Measurements from ENCODE around the gene SLC9C2. TPM values are rescaled to one million over a fixed set of nuclear protein-coding genes. Genes with fewer than 3 reads are reported as not detected.
"Not testable (repeated sequence)": the region's sequence is repeated elsewhere in the genome, so short reads cannot be mapped to it uniquely, and the experiment has no call there.

Gene SLC9C2
- total and polyA plus RNA-seq, 7 experiments from 2014 or later: not detected

DNA sequence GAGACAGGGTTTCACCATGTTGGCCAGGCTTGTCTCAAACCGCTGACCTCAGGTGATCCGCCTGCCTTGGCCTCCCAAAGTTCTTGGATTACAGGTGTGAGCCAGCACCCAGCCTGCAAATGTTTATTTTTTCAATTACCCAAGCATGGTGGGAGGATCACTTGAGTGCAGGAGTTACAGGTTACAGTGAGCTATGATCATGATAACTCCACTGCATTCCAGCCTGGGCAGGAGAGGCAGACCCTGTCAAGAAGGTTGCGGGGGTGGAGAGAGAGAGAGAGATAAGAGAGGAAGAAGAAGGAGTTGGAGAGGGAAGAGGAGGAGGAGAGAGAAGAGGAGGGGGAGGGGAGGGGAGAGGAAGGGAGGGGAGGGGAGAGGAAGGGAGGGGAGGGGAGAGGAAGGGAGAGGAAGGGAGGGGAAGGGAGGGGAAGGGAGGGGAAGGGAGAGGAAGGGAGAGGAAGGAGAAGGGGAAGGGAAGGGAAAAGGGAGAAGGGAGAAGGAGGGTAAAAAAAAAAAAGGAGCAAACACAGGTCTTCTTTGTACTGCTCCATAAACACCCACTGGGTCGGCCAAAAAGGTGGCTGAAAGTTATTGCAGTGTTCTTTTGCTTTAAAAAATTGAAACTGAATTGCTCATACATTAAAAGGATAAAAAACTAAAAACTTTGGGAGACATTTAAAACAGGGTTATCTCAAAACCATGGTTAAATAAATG, 5.8 kb upstream of the SLC9C2 start:
- no peak for DNase-seq
- no peak overlapping the region for H3K4me3 Mint-ChIP-seq
- POLR2A ChIA-PET: no interaction called here

DNA sequence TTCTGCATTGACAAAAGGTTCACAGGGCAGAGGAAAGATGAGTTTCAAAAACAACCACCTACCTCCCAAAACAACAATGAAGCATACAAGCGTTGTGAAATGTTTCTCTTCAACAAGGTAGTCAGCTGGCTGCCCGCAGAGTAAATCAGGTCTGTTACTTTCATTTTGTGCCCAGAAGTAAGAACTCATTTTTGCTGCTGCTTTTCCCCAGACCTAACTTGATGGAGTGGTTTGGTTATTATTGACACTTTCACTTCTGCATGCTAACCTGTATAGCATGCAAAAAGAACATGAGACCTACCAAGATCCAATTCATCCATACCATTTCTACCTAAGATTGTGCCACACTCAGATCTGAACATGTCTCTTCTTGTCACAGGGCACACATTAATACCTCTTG, 1.3 kb downstream of the SLC9C2 start:
- CTCF ChIA-PET: no interaction called here
- no peak for DNase-seq
- Mint-ChIP-seq H3K4me3 (no peak overlapping the region), H3K4me1 (peaks cover 0 to 16% (median 4%) of the 10 kb centered on the region in 7 donors), H3K27ac (no peak overlapping the region), H3K27me3 (peaks cover 0 to 12% (median 9%) of the 10 kb centered on the region in 5 donors), H3K9me3 (no peaks in the 10 kb centered on the region), H3K36me3 (no peaks in the 10 kb centered on the region)
- no peaks in the 10 kb centered on the region for H3K9me3 ChIP-seq (ENCODE audit: control insufficient read depth in 2 of 3, low read length in 3 of 3)
- no peak overlapping the region for H3K4me3 ChIP-seq (ENCODE audit: low read length)
- no peak for ATAC-seq
- no peaks in the 10 kb centered on the region for H3K27me3 ChIP-seq (ENCODE audit: control insufficient read depth in 2 of 2, insufficient read depth in 2 of 2, low read length in 2 of 2)
- intact Hi-C loops (cut with micrococcal nuclease): no loop called here
- H3K36me3 ChIP-seq (ENCODE audit: control insufficient read depth in 2 of 3, insufficient read depth in 3 of 3, low read length in 3 of 3): no peaks in the 10 kb centered on the region
- POLR2A ChIA-PET: no interaction called here
- H3K4me1 ChIP-seq (ENCODE audit: control insufficient read depth in 2 of 2, insufficient read depth in 2 of 2, low read length in 2 of 2): no peaks in the 10 kb centered on the region
- H3K27ac ChIP-seq (ENCODE audit: low read depth, low read length): no peak overlapping the region

More for the DNA sequence above, 5.8 kb upstream of the SLC9C2 start:
- Mint-ChIP-seq H3K27ac (no peak overlapping the region), H3K27me3 (peaks cover 0 to 9% (median 7%) of the 10 kb centered on the region in 5 donors), H3K36me3 (peaks cover 0 to 2% (median 0%) of the 10 kb centered on the region in 5 donors), H3K4me1 (peaks cover 0 to 4% (median 0%) of the 10 kb centered on the region in 7 donors), H3K9me3 (peaks cover 0 to 11% (median 4%) of the 10 kb centered on the region in 11 donors)
- H3K4me1 ChIP-seq (ENCODE audit: control insufficient read depth in 2 of 2, insufficient read depth in 2 of 2, low read length in 2 of 2): no peaks in the 10 kb centered on the region
- intact Hi-C loops (cut with micrococcal nuclease): no loop called here
- H3K27me3 ChIP-seq (ENCODE audit: control insufficient read depth in 2 of 2, insufficient read depth in 2 of 2, low read length in 2 of 2): no peaks in the 10 kb centered on the region
- H3K4me3 ChIP-seq (ENCODE audit: low read length): no peak overlapping the region
- CTCF ChIA-PET: no interaction called here
- no peaks in the 10 kb centered on the region for H3K9me3 ChIP-seq (ENCODE audit: control insufficient read depth in 2 of 3, low read length in 3 of 3)
- H3K36me3 ChIP-seq (ENCODE audit: control insufficient read depth in 2 of 3, insufficient read depth in 3 of 3, low read length in 3 of 3): no peaks in the 10 kb centered on the region
- H3K27ac ChIP-seq (ENCODE audit: low read depth, low read length): no peak overlapping the region
- ATAC-seq: no peak

DNA sequence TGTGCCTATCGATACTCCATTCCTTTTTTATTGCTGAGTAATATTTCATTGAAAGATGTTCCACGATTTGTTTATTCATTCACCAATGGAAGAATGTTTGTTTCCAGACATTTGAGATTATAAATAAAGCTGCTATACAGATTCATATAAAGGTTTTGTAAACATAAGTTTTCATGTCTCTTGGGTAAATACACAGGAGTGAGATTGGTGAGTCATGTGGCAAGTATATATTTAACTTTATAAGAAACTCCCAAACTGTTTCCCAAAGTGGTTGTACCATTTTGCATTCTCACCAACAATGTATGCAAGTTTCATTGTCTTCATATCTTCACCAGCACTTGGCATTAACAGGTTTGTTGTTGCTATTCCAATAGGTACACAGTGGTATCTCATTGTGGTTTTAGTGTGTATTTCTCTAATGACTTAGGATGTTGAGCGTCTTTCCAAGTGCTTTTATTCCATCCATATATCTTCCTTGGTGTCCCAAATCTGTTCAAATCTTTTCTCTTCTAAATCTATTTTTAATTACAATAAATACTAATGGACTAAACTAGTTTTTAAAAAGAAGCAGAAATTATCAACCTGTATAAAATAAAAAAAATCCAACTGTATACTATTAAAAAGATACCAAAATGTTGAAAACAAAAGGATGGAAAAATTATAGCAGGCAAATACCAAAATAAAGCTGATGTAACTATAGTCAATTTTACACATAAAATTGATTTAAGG, 6.6 kb downstream of the SLC9C2 start:
- CTCF ChIA-PET: no interaction called here
- intact Hi-C loops (cut with micrococcal nuclease): no loop called here

DNA sequence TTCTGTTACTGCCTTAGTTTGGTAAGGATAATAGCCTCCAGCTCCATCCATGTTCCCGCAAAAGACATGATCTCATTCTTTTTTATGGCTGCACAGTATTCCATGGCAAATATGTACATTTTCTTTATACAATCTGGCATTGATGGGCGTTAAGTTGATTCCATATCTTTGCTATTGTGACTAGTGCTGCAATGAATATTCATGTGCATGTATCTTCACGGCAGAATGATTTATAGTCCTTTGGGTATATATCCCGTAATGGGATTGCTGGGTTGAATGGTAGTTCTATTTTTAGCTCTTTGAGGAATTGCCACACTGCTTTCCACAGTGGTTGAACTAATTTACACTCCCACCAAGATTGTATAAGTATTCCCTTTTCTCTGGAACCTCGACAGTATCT, 11.7 kb downstream of the SLC9C2 start:
- POLR2A ChIA-PET, H3K4me1 Mint-ChIP-seq: not testable (repeated sequence)

More for the DNA sequence above, 6.6 kb downstream of the SLC9C2 start:
- Mint-ChIP-seq H3K36me3 (no peaks in the 10 kb centered on the region), H3K9me3 (peaks cover 0 to 5% (median 0%) of the 10 kb centered on the region in 11 donors), H3K4me1 (peaks cover 0 to 2% (median 0%) of the 10 kb centered on the region in 7 donors), H3K27me3 (peaks cover 0 to 27% (median 6%) of the 10 kb centered on the region in 5 donors), H3K4me3 (no peak overlapping the region), H3K27ac (no peak overlapping the region)
- H3K27ac ChIP-seq (ENCODE audit: low read depth, low read length): no peak overlapping the region
- H3K27me3 ChIP-seq (ENCODE audit: control insufficient read depth in 2 of 2, insufficient read depth in 2 of 2, low read length in 2 of 2): no peaks in the 10 kb centered on the region
- no peak for DNase-seq
- no peak overlapping the region for H3K4me3 ChIP-seq (ENCODE audit: low read length)
- POLR2A ChIA-PET: no interaction called here
- no peaks in the 10 kb centered on the region for H3K9me3 ChIP-seq (ENCODE audit: control insufficient read depth in 2 of 3, low read length in 3 of 3)
- H3K36me3 ChIP-seq (ENCODE audit: control insufficient read depth in 2 of 3, insufficient read depth in 3 of 3, low read length in 3 of 3): no peaks in the 10 kb centered on the region
- no peaks in the 10 kb centered on the region for H3K4me1 ChIP-seq (ENCODE audit: control insufficient read depth in 2 of 2, insufficient read depth in 2 of 2, low read length in 2 of 2)
- ATAC-seq: no peak

DNA sequence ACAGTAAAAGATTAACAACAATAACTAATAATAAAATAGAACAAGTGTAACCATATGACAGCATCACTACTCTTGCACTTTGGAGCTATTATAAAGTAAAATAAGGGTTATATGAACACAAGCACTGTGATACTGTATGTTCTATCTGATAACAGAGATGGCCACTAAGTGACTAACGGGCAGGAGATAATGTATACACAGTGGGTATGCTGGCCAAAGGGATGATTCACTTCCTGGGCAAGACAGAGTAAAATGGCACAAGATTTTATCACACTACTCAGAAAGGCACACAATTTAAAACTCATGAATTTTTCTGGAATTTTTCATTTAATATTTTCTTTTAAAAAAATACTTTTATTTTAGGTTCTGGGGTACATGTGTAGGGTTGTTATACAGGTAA, 12.3 kb downstream of the SLC9C2 start:
- no peak for ATAC-seq
- Mint-ChIP-seq H3K4me3 (no peak overlapping the region), H3K27ac (no peak overlapping the region), H3K27me3 (peaks cover 0 to 21% (median 4%) of the 10 kb centered on the region in 5 donors), H3K4me1 (no peaks in the 10 kb centered on the region), H3K9me3 (peaks cover 0 to 7% (median 0%) of the 10 kb centered on the region in 11 donors), H3K36me3 (no peaks in the 10 kb centered on the region)
- Histone ChIP-seq H3K27ac (ENCODE audit: low read depth, low read length) (no peak overlapping the region), H3K4me1 (ENCODE audit: control insufficient read depth in 2 of 2, insufficient read depth in 2 of 2, low read length in 2 of 2) (no peaks in the 10 kb centered on the region), H3K36me3 (ENCODE audit: control insufficient read depth in 2 of 3, insufficient read depth in 3 of 3, low read length in 3 of 3) (no peaks in the 10 kb centered on the region), H3K9me3 (ENCODE audit: control insufficient read depth in 2 of 3, low read length in 3 of 3) (no peaks in the 10 kb centered on the region), H3K27me3 (ENCODE audit: control insufficient read depth in 2 of 2, insufficient read depth in 2 of 2, low read length in 2 of 2) (no peaks in the 10 kb centered on the region), H3K4me3 (ENCODE audit: low read length) (no peak overlapping the region)
- DNase-seq: no peak
- intact Hi-C loops (cut with micrococcal nuclease): no loop called here
- POLR2A ChIA-PET: interaction anchor here (0.6 kb wide), 1 partner anchor 118 kb away, joined by 3 read pairs; no protein-coding TSS in a partner anchor
- CTCF ChIA-PET: no interaction called here

More for the DNA sequence above, 11.7 kb downstream of the SLC9C2 start:
- H3K4me1 ChIP-seq (ENCODE audit: control insufficient read depth in 2 of 2, insufficient read depth in 2 of 2, low read length in 2 of 2); ATAC-seq; H3K4me3 ChIP-seq (ENCODE audit: low read length); H3K9me3 ChIP-seq (ENCODE audit: control insufficient read depth in 2 of 3, low read length in 3 of 3); DNase-seq; H3K36me3 ChIP-seq (ENCODE audit: control insufficient read depth in 2 of 3, insufficient read depth in 3 of 3, low read length in 3 of 3); H3K36me3 Mint-ChIP-seq; H3K27ac Mint-ChIP-seq; H3K4me3 Mint-ChIP-seq; H3K27ac ChIP-seq (ENCODE audit: low read depth, low read length); intact Hi-C loops (cut with micrococcal nuclease); CTCF ChIA-PET; H3K9me3 Mint-ChIP-seq; H3K27me3 ChIP-seq (ENCODE audit: control insufficient read depth in 2 of 2, insufficient read depth in 2 of 2, low read length in 2 of 2): not testable (repeated sequence)
- peaks cover 0 to 25% (median 4%) of the 10 kb centered on the region in 5 donors for H3K27me3 Mint-ChIP-seq

DNA sequence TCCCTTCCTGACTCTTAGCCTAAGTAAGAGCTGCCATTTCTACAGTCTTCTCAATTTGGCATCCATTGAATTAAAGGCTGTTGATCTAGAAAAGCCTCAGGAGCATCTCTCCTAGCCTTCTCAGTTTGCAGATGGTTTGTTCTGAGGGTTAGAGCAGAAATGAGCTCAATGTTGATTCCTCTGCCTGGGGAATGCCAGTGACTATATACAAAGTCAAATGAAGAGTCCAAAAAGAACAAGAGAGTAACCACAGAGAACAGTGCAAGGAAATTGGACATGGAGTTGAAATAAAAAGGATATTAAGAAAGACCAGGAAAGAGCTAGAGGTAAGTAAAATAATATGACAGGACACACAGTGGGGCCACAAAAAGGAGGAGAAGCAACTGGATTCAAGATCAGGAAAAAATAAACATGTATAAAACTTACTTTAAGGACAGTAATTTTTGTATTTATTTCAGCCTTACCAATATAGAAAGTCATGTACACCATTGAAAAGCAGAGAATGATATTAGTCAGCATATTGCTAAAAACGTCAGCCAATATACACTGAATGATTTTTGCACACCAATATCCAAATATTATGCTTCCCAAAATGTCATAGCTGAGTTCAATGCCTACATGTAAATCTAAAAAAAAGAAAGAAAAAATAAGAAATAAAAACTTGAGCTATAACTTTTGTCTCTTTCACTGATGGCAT, 21.3 kb downstream of the SLC9C2 start:
- no peaks in the 10 kb centered on the region for H3K4me1 Mint-ChIP-seq
- no peak overlapping the region for H3K4me3 Mint-ChIP-seq
- ATAC-seq (no peak), DNase-seq (no peak)
- no peaks in the 10 kb centered on the region for H3K4me1 ChIP-seq (ENCODE audit: control insufficient read depth in 2 of 2, insufficient read depth in 2 of 2, low read length in 2 of 2)
- H3K27me3 ChIP-seq (ENCODE audit: control insufficient read depth in 2 of 2, insufficient read depth in 2 of 2, low read length in 2 of 2): no peaks in the 10 kb centered on the region
- POLR2A ChIA-PET: no interaction called here
- H3K27me3 Mint-ChIP-seq: peaks cover 0 to 12% (median 0%) of the 10 kb centered on the region in 5 donors
- H3K9me3 ChIP-seq (ENCODE audit: control insufficient read depth in 2 of 3, low read length in 3 of 3): no peaks in the 10 kb centered on the region
- no peak overlapping the region for H3K4me3 ChIP-seq (ENCODE audit: low read length)
- intact Hi-C loops (cut with micrococcal nuclease): no loop called here
- no peak overlapping the region for H3K27ac ChIP-seq (ENCODE audit: low read depth, low read length)
- peaks cover 0 to 4% (median 0%) of the 10 kb centered on the region in 11 donors for H3K9me3 Mint-ChIP-seq
- peaks cover 0 to 5% (median 0%) of the 10 kb centered on the region in 5 donors for H3K36me3 Mint-ChIP-seq
- H3K27ac Mint-ChIP-seq: no peak overlapping the region
- CTCF ChIA-PET: no interaction called here
- no peaks in the 10 kb centered on the region for H3K36me3 ChIP-seq (ENCODE audit: control insufficient read depth in 2 of 3, insufficient read depth in 3 of 3, low read length in 3 of 3)
